Bronchial epithelial cell (primary cell): ENCODE data around the gene NFYC. TPM values are rescaled to one million over a fixed set of nuclear protein-coding genes. Genes with fewer than 3 reads are reported as not detected.

Source experiments
- DNase-seq: peaks from one replicate; pipeline ENCODE4 v3.0.0-alpha.2; 2010; ENCODE audit warnings: low read depth
- FAIRE-seq: peaks from 2 replicates; lab custom pipeline; 2011; peaks lifted over from hg19 to GRCh38; lab: Jason Lieb, UNC
- H3K27me3 ChIP-seq: 2 replicates; pipeline ENCODE4 v1.5.1; 2011; ENCODE audit warnings: low read length; ENCODE audit not compliant: control insufficient read depth, insufficient read depth
- H3K36me3 ChIP-seq: 2 replicates; pipeline ENCODE4 v1.5.1; 2011; ENCODE audit warnings: low read length; ENCODE audit not compliant: control insufficient read depth, insufficient read depth
- H3K4me3 ChIP-seq: 2 replicates; pipeline ENCODE4 v1.5.1; 2011; ENCODE audit warnings: mild to moderate bottlenecking, low read depth, low read length, control low read depth
- total RNA-seq: library from RNA; depleted of rRNA; stranded (reverse); fragments of >200 nt; gene quantifications from 2 replicates; pipeline ENCODE4 v1.2.1, GENCODE V29; 2014
- TF ChIP-seq, protein P1 (sequence below): IDR thresholded peaks from 2 replicates; pipeline ENCODE4 v1.5.1; 2011; ENCODE audit warnings: mild to moderate bottlenecking, moderate library complexity, low read length, control low read depth, inconsistent platforms; ENCODE audit not compliant: insufficient read depth, severe bottlenecking

The NFYC gene
- total RNA-seq, 1 donor from 2014 or later: 22.9 TPM

DNA sequence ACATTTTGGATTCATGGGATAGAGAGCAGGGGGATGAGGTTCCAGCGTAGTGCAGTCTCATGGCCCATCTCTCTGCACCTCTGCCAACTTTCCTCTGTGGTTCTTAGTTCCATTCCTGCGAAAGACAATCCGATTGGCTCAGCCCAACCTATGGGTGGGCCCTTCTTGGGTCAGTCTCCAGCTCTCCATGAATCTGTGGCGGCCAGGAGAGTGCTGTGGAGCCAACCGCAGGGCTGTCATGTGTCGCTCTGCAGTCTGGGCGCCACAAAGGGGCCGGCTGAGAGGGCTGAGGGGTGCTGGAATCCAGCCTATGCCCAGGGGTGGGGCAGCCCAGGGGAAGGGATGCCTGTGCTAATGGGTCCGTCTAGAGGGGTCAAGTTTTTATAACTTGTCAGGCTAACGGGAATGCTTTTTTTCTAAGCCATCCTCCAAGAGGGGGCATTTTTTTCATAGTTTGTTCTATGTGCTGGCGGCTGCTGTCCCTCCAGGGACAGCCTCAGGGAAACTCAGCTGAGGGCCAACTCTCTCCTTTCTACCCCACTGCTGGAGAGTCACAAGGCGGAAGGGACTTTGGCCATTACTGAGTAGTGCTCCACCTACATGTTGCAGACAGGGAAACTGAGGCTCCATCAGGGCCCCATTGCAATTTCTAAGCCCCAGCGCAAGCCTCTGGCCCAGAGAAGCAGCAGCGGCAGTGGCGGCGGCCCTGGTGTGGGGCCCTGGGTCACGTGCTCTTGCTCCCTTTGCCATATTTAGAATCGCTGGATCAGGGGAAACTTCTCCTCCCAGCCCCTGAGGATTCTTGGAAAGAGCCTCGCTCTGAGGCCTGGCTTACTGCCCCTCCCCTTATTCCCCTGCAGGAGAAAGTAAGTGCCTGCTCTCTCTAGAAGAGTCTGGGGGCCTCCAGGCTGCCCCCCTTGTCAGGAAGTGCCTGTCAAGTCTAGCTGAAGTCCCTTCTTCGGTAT lies 115.5 kb downstream of the NFYC start:
- no peak overlapping the region for H3K4me3 ChIP-seq
- peaks cover 1% of the 10 kb centered on the region for H3K27me3 ChIP-seq
- no peak for FAIRE-seq
- no peak for DNase-seq
- TF ChIP-seq, protein P1, sequence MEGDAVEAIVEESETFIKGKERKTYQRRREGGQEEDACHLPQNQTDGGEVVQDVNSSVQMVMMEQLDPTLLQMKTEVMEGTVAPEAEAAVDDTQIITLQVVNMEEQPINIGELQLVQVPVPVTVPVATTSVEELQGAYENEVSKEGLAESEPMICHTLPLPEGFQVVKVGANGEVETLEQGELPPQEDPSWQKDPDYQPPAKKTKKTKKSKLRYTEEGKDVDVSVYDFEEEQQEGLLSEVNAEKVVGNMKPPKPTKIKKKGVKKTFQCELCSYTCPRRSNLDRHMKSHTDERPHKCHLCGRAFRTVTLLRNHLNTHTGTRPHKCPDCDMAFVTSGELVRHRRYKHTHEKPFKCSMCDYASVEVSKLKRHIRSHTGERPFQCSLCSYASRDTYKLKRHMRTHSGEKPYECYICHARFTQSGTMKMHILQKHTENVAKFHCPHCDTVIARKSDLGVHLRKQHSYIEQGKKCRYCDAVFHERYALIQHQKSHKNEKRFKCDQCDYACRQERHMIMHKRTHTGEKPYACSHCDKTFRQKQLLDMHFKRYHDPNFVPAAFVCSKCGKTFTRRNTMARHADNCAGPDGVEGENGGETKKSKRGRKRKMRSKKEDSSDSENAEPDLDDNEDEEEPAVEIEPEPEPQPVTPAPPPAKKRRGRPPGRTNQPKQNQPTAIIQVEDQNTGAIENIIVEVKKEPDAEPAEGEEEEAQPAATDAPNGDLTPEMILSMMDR: no peak
- H3K36me3 ChIP-seq: no peaks in the 10 kb centered on the region

DNA sequence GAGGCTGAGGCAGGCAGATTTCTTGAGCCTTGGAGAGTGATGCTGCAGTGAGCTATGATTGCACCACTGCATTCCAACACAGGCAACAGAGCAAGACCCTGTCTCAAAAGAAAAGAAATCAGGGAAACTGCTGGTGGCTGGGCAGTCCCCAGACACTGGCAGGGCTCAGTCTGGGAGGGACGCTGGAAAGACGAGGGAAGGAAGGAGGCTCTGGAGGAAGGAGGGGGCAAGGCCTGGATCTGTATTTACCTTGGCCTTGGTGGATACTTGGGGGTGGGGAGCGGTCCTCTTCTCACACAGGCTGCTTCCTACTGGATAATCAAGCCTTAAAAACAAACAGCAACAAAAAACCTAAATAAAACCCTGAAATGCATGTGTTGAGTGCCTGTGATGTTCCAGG lies 116.5 kb downstream of the NFYC start:
- Histone ChIP-seq H3K4me3 (no peak overlapping the region), H3K36me3 (no peaks in the 10 kb centered on the region), H3K27me3 (peaks cover 1% of the 10 kb centered on the region)
- no peak for DNase-seq
- TF ChIP-seq, protein P1: no peak
- FAIRE-seq: no peak

DNA sequence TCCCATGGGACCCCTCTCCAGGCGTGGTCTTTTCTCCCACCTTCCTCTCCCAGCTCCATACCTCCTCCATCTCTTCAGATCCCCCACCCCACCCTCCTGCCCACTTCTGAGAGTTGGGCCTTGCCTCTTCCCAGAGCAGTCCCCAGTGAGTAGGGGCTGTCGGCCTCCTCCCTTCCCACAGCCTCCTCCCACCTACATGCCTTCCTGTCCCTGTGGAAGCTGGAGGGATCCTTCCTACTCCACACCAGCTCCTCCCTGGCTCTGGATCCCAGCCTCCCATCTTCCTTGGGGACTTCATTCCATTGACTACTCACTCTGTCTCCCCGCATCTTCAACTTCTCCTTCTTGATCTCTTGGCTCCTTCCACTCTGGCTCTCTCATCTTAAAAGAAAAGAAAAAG lies 116.9 kb downstream of the NFYC start:
- DNase-seq: no peak
- TF ChIP-seq, protein P1: no peak
- Histone ChIP-seq H3K36me3 (no peaks in the 10 kb centered on the region), H3K27me3 (peaks cover 1% of the 10 kb centered on the region), H3K4me3 (no peak overlapping the region)
- FAIRE-seq: no peak

DNA sequence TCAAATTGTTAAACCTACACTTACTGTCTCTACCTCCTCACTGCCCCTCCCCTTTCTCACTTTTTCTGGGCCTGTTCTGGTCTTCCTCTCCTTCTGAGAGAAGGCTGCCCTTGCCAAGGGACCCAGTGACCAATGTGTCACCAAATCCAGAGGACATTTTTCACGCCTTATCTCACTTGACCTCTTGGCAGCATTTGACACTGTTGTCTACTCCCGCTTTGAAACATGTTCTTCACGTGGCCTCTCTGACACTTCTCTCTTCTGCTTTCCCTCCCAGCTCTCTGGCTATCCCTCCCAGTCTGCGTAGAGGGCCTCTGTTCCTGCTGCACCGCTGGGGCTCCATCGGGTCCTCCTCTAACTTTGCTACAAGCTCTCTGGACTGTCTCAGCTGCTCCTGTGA lies 117.4 kb downstream of the NFYC start:
- DNase-seq: no peak
- no peaks in the 10 kb centered on the region for H3K36me3 ChIP-seq
- peaks cover 1% of the 10 kb centered on the region for H3K27me3 ChIP-seq
- FAIRE-seq: no peak
- no peak overlapping the region for H3K4me3 ChIP-seq
- TF ChIP-seq, protein P1: no peak

DNA sequence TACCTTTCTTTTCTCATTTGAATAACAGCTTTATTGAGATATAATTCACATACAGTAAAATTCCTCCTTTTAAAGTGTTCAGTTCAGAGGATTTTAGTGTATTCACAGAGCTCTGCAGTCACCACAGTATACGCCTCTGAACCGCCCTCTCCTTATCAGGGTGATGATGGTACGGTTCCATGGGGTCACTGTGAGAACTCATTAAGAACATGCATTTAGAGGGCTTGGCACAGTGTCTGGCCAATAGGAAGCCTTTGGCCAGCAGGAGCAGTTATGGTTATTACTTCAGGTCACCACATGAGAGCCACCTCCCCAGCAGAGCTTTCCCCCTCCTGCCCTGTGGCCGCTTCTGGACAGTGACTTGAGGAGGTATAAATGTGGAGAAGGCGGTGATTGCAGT lies 119.4 kb downstream of the NFYC start:
- FAIRE-seq (no peak), DNase-seq (no peak)
- Histone ChIP-seq H3K4me3 (no peak overlapping the region), H3K36me3 (no peaks in the 10 kb centered on the region), H3K27me3 (peaks cover 1% of the 10 kb centered on the region)
- TF ChIP-seq, protein P1: no peak
